Activated CD8-positive, alpha-beta memory T cell treated with anti-CD3 and anti-CD28 coated beads, Interleukin-2, amount 50 U/mL, for 1 hour (primary cell): Measurements from ENCODE around the gene KIAA1755.

Experiments used
- DNase-seq: peaks from one replicate; pipeline ENCODE4 v3.0.0-alpha.2; 2020; ENCODE audit errors: extremely low read depth

KIAA1755 gene

GRCh38 chr20:38202153-38202981, 58.2 kb downstream of the KIAA1755 start:
- DNase-seq: no peak

- no peak for DNase-seq
These were observed 59.2 kb downstream of the KIAA1755 start for GRCh38 chr20:38201356-38201755.

- DNase-seq: no peak
These were observed 59.9 kb downstream of the KIAA1755 start for GRCh38 chr20:38200646-38201045.

- no peak for DNase-seq
These were observed 60.8 kb downstream of the KIAA1755 start for GRCh38 chr20:38199501-38200390.

- DNase-seq: no peak
These were observed 62.2 kb downstream of the KIAA1755 start for GRCh38 chr20:38198238-38198861.

- no peak for DNase-seq
These were observed 62.9 kb downstream of the KIAA1755 start for GRCh38 chr20:38197619-38198018.

GRCh38 chr20:38197217-38197616, 63.3 kb downstream of the KIAA1755 start:
- DNase-seq: no peak

- DNase-seq: no peak
These were observed 63.9 kb downstream of the KIAA1755 start for GRCh38 chr20:38196592-38196991.

GRCh38 chr20:38196076-38196475, 64.5 kb downstream of the KIAA1755 start:
- no peak for DNase-seq

- DNase-seq: no peak
These were observed 65.0 kb downstream of the KIAA1755 start for GRCh38 chr20:38195521-38195920.

GRCh38 chr20:38194971-38195504, 65.5 kb downstream of the KIAA1755 start:
- no peak for DNase-seq

- DNase-seq: no peak
These were observed 66.9 kb downstream of the KIAA1755 start for GRCh38 chr20:38193586-38194105.

- DNase-seq: no peak
These were observed 68.1 kb downstream of the KIAA1755 start for GRCh38 chr20:38192323-38192885.

GRCh38 chr20:38191654-38192053, 68.9 kb downstream of the KIAA1755 start:
- DNase-seq: no peak

- DNase-seq: no peak
These were observed 69.6 kb downstream of the KIAA1755 start for GRCh38 chr20:38190936-38191371.

- DNase-seq: no peak
These were observed 70.4 kb downstream of the KIAA1755 start for GRCh38 chr20:38190166-38190565.

- no peak for DNase-seq
These were observed 73.0 kb downstream of the KIAA1755 start for GRCh38 chr20:38187517-38187916.

- DNase-seq: no peak
These were observed 73.7 kb downstream of the KIAA1755 start for GRCh38 chr20:38186788-38187221.

- DNase-seq: no peak
These were observed 76.4 kb downstream of the KIAA1755 start for GRCh38 chr20:38184101-38184500.

GRCh38 chr20:38181971-38182370, 78.6 kb downstream of the KIAA1755 start:
- no peak for DNase-seq

GRCh38 chr20:38181207-38181801, 79.2 kb downstream of the KIAA1755 start:
- no peak for DNase-seq
